K562 (cell line): Measurements from ENCODE around the gene PAQR7. TPM values are rescaled to one million over a fixed set of nuclear protein-coding genes. Genes with fewer than 3 reads are reported as not detected.

Source experiments
- BACH1 ChIP-seq: fragments of 200-800 bp; sonication (Bioruptor generic); IDR thresholded peaks from 2 replicates; pipeline ENCODE4 v1.6.1; 2016; ENCODE audit warnings: missing genetic modification characterization, missing compliant biosample characterization
- BMI1 ChIP-seq: fragments of 150-350 bp; IDR thresholded peaks from 2 replicates; pipeline ENCODE4 v1.6.1; 2014; ENCODE audit warnings: low read length
- BRD9 ChIP-seq: fragments of 450-650 bp; IDR thresholded peaks from 2 replicates; pipeline ENCODE4 v1.6.1; 2018; ENCODE audit warnings: low read depth; ENCODE audit not compliant: partially characterized antibody
- CBFB ChIP-seq: sonication (generic); formaldehyde crosslinking; IDR thresholded peaks from 2 replicates; pipeline ENCODE4 v1.4.0; 2020; ENCODE audit warnings: mild to moderate bottlenecking, missing genetic modification reagents
- FOXA3 ChIP-seq, 2 experiments: fragments of 450-650 bp in 1 of 2; sonication (generic) in 1 of 2; formaldehyde crosslinking; IDR thresholded peaks in 1 of 2; conservative IDR thresholded peaks in 1 of 2; 2 replicates each; pipeline versions ENCODE4 v1.4.0 to v1.8.0; 2020 to 2022; ENCODE audit warnings: mild to moderate bottlenecking in 2 of 2, missing genetic modification reagents in 1 of 2
- GABPB1 ChIP-seq: sonication (generic); formaldehyde crosslinking; IDR thresholded peaks from 2 replicates; pipeline ENCODE4 v1.8.0; 2022; ENCODE audit warnings: mild to moderate bottlenecking, missing genetic modification reagents
- GATAD2A ChIP-seq: fragments of 450-650 bp; IDR thresholded peaks from 2 replicates; pipeline ENCODE4 v1.6.1; 2017
- HNRNPLL ChIP-seq: fragments of 200-400 bp; formaldehyde crosslinking; IDR thresholded peaks from 2 replicates; pipeline ENCODE4 v1.6.1; 2017; ENCODE audit warnings: low read length, low read depth, mild to moderate bottlenecking; ENCODE audit not compliant: poor library complexity, severe bottlenecking
- IRF2 ChIP-seq: sonication (generic); formaldehyde crosslinking; IDR thresholded peaks from 2 replicates; pipeline ENCODE4 v1.8.1; 2022; ENCODE audit warnings: mild to moderate bottlenecking, missing genetic modification reagents
- KDM4B ChIP-seq, 2 experiments: fragments of 450-650 bp in 1 of 2; sonication (generic) in 1 of 2; IDR thresholded peaks; 2 replicates each; pipeline ENCODE4 v1.6.1; 2016 to 2017; ENCODE audit warnings: borderline replicate concordance in 2 of 2, antibody characterized with exemption in 1 of 2, low read depth in 1 of 2, mild to moderate bottlenecking in 1 of 2
- NFXL1 ChIP-seq: fragments of 450-650 bp; formaldehyde crosslinking; IDR thresholded peaks from 2 replicates; pipeline ENCODE4 v1.4.0; 2021; ENCODE audit warnings: mild to moderate bottlenecking
- POLR2AphosphoS5 ChIP-seq: IDR thresholded peaks from 2 replicates; pipeline ENCODE4 v1.6.1; 2011; ENCODE audit warnings: mild to moderate bottlenecking, low read depth, low read length, moderate library complexity; ENCODE audit not compliant: control insufficient read depth, insufficient read depth
- PRMT5 ChIP-seq: sonication (generic); formaldehyde crosslinking; IDR thresholded peaks from 2 replicates; pipeline ENCODE4 v1.5.0; 2020; ENCODE audit warnings: missing genetic modification reagents
- SLC30A9 ChIP-seq: fragments of 250-450 bp; sonication (Bioruptor Pico); IDR thresholded peaks from 2 replicates; pipeline ENCODE4 v1.8.0; 2022; ENCODE audit warnings: mild to moderate bottlenecking, moderate library complexity
- TARDBP ChIP-seq: fragments of 450-650 bp; IDR thresholded peaks from 2 replicates; pipeline ENCODE4 v1.6.1; 2016
- TEAD4 ChIP-seq, 2 experiments: sonication (generic) in 1 of 2; formaldehyde crosslinking in 1 of 2; IDR thresholded peaks; 2 replicates each; pipeline versions ENCODE4 v1.6.1 to v1.8.0; 2012 to 2022; ENCODE audit warnings: borderline replicate concordance in 1 of 2, inconsistent platforms in 1 of 2, low read length in 1 of 2, mild to moderate bottlenecking in 1 of 2, missing genetic modification reagents in 1 of 2
- YY1 ChIP-seq, 3 experiments: IDR thresholded peaks; 2 replicates each; pipeline ENCODE4 v1.6.1; 2011; ENCODE audit warnings: low read length in 2 of 3, mild to moderate bottlenecking in 2 of 3, moderate library complexity in 2 of 3, borderline replicate concordance in 1 of 3, control low read depth in 1 of 3, low read depth in 1 of 3; ENCODE audit not compliant: insufficient read depth in 3 of 3, insufficient replicate concordance in 2 of 3, control insufficient read depth in 1 of 3, insufficient read length in 1 of 3; ENCODE audit errors: extremely low read depth in 1 of 3
- ZNF124 ChIP-seq: sonication (generic); formaldehyde crosslinking; IDR thresholded peaks from 2 replicates; pipeline ENCODE4 v1.8.1; 2022; ENCODE audit warnings: missing genetic modification reagents
- ZNF134 ChIP-seq: fragments of 250-450 bp; sonication (Bioruptor Pico); conservative IDR thresholded peaks from 2 replicates; pipeline ENCODE4 v1.4.0; 2020
- ZNF740 ChIP-seq, 3 experiments: fragments of 200-800 bp in 1 of 3; sonication (Bioruptor generic) in 1 of 3; sonication (generic) in 1 of 3; formaldehyde crosslinking in 1 of 3; IDR thresholded peaks; 2 replicates each; pipeline versions ENCODE4 v1.6.1 to v1.8.0; 2016 to 2022; ENCODE audit warnings: mild to moderate bottlenecking in 2 of 3, missing compliant biosample characterization in 2 of 3, missing genetic modification characterization in 2 of 3, missing genetic modification reagents in 1 of 3
- ZZZ3 ChIP-seq: fragments of 450-650 bp; IDR thresholded peaks from 2 replicates; pipeline ENCODE4 v1.6.1; 2016; ENCODE audit warnings: antibody characterized with exemption, mild to moderate bottlenecking, moderate library complexity
- polyA plus RNA-seq, 8 experiments: library from polyadenylated mRNA; depleted of rRNA in 4 of 8; stranded (reverse) in 5 of 8; unstranded in 3 of 8; fragments of >200 nt; fragmentation: Nextera tagmentation in 2 of 8; fragmentation: Illumina TruSeq in 1 of 8; extraction: Ambion mirVana in 2 of 8; extraction: Trizol in 1 of 8; gene quantifications; 2 replicates each; pipeline versions ENCODE4 v1.2.1 to v1.2.3, GENCODE V29; 2011 to 2014; ENCODE audit warnings: inconsistent platforms in 1 of 8, missing spikeins in 1 of 8
- total RNA-seq, 7 experiments: library from RNA; depleted of rRNA in 6 of 7; stranded (reverse); fragments of >200 nt in 6 of 7; fragmentation: Illumina TruSeq in 2 of 7; extraction: Trizol in 2 of 7; gene quantifications; 2 replicates each; pipeline versions ENCODE4 v1.2.1 to v1.2.3, GENCODE V29; 2011 to 2021; ENCODE audit warnings: low replicate concordance in 1 of 7
- TF ChIP-seq, protein P1 (sequence below): conservative IDR thresholded peaks from 2 replicates; pipeline ENCODE4 v1.6.1; 2011; ENCODE audit warnings: low read depth, mild to moderate bottlenecking, low read length; ENCODE audit not compliant: control insufficient read depth
- TF ChIP-seq, protein P2 (sequence below): sonication (generic); formaldehyde crosslinking; IDR thresholded peaks from 2 replicates; pipeline ENCODE4 v1.8.0; 2022; ENCODE audit warnings: mild to moderate bottlenecking, missing genetic modification reagents

PAQR7 gene
- total and polyA plus RNA-seq, 9 of the 15 experiments (the other 6 are each of a cell fraction or from before 2014, with no cell fraction given), result 1.1 to 5.2 (median 2.6) TPM

DNA sequence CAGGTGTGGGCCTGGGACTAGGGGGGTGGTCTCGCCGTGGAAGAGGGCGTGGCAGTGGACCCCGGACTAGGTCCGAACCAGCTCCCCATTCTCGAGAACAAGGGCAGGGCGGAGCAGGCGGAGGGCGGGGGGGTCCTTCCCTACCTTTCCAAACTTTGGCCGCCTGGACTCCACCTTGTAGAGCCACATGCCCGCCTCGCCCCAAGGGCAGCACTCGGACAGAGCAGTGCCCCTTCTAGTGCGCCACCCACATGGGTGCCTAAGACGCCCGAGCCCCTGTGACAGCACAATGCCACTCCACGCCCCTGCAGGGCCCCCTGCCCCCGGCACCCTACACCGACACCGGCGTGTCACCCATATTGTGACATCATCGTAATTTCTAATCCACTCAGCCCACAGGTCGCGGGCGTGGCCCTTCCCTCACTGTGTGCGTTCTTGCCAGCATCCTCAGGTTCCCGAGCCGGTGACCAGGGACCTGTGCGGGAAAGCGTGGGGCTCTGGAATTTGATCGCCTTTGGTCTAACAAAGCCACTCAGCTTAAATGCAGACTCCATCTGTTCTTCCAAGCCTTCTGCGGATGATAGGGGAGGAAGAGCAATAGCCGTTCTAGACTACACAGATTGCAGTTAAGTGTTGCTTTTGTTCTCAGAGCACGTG, 31.3 kb upstream of the PAQR7 start (continued):
- TF ChIP-seq BACH1 (tag) (no peak), BRD9 (no peak), PRMT5 (CRISPR knock-in tag) (no peak), TARDBP (no peak), GABPB1 (CRISPR knock-in tag) (peak; percentile 8; the same call in 1 of the 2 replicates), ZZZ3 (no peak), SLC30A9 (no peak), ZNF124 (no peak), IRF2 (no peak), YY1 (IDR thresholded peaks at IDR 0.05; ENCODE audit: borderline replicate concordance in 1 of 3, control insufficient read depth in 1 of 3, extremely low read depth in 1 of 3, insufficient read depth in 3 of 3, insufficient read length in 1 of 3, insufficient replicate concordance in 2 of 3, low read depth in 1 of 3, low read length in 2 of 3) (no peak), ZNF740 (CRISPR knock-in tag; IDR thresholded peaks at IDR 0.05) (peak; percentile 91), ZNF740 (tag; IDR thresholded peaks at IDR 0.05) (peak in 1 of 2 experiments; percentile 69; a peak in 2 of 4 replicates), BMI1 (no peak), NFXL1 (CRISPR knock-in tag) (no peak), GATAD2A (no peak), TEAD4 (IDR thresholded peaks at IDR 0.05; ENCODE audit: low read length) (no peak), TEAD4 (CRISPR knock-in tag; IDR thresholded peaks at IDR 0.05; ENCODE audit: borderline replicate concordance) (0 out of 2 replicates have a peak, but pooled peaks have one; percentile 63), POLR2AphosphoS5 (no peak), FOXA3 (CRISPR knock-in tag; conservative IDR thresholded peaks at IDR 0.05 in 1 of 2, IDR thresholded peaks at IDR 0.05 in 1 of 2) (peak in 1 of 2 experiments; percentile 58; a peak in 1 of 4 replicates), KDM4B (IDR thresholded peaks at IDR 0.05; ENCODE audit: borderline replicate concordance in 2 of 2, low read depth in 1 of 2) (no peak; a peak in 1 of 4 replicates), CBFB (CRISPR knock-in tag) (peak; percentile 71; the same call in 1 of the 2 replicates), ZNF134 (CRISPR knock-in tag) (no peak), HNRNPLL (no peak)
- TF ChIP-seq, protein P1, sequence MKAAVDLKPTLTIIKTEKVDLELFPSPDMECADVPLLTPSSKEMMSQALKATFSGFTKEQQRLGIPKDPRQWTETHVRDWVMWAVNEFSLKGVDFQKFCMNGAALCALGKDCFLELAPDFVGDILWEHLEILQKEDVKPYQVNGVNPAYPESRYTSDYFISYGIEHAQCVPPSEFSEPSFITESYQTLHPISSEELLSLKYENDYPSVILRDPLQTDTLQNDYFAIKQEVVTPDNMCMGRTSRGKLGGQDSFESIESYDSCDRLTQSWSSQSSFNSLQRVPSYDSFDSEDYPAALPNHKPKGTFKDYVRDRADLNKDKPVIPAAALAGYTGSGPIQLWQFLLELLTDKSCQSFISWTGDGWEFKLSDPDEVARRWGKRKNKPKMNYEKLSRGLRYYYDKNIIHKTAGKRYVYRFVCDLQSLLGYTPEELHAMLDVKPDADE, result 0 out of 2 replicates have a peak, but pooled peaks have one; percentile 12
- TF ChIP-seq, protein P2, sequence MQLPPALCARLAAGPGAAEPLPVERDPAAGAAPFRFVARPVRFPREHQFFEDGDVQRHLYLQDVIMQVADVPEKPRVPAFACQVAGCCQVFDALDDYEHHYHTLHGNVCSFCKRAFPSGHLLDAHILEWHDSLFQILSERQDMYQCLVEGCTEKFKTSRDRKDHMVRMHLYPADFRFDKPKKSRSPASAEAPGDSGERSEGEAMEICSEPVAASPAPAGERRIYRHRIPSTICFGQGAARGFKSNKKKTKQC (CRISPR knock-in tag), result 0 out of 2 replicates have a peak, but pooled peaks have one; percentile 38
